Keratinocyte (primary cell): Measurements from ENCODE around the gene GLT8D2. TPM values are rescaled to one million over a fixed set of nuclear protein-coding genes. Genes with fewer than 3 reads are reported as not detected.
"Not testable (repeated sequence)": the region's sequence is repeated elsewhere in the genome, so short reads cannot be mapped to it uniquely, and the experiment has no call there.

ENCODE experiments used
- DNase-seq: peaks from one replicate; pipeline ENCODE4 v3.0.0-alpha.2; 2011; ENCODE audit warnings: low read depth, missing footprints, low spot score
- FAIRE-seq: peaks from 2 replicates; lab custom pipeline; 2011; peaks lifted over from hg19 to GRCh38; lab: Jason Lieb, UNC
- H2AFZ ChIP-seq: 2 replicates; pipeline ENCODE4 v1.6.0; 2012; ENCODE audit warnings: low read length, control low read depth, inconsistent platforms; ENCODE audit not compliant: control insufficient read depth
- H3K27ac ChIP-seq: 2 replicates; pipeline ENCODE4 v1.5.1; 2011; ENCODE audit warnings: low read length; ENCODE audit not compliant: control insufficient read depth, insufficient read depth
- H3K27me3 ChIP-seq: 3 replicates; pipeline ENCODE4 v1.6.0; 2011; ENCODE audit warnings: low read length; ENCODE audit not compliant: control insufficient read depth, insufficient read depth; ENCODE audit errors: extremely low read depth
- H3K36me3 ChIP-seq, 2 experiments: 2 replicates in 1 of 2; 3 replicates in 1 of 2; pipeline ENCODE4 v1.5.1; 2011; ENCODE audit warnings: low read length in 2 of 2, mild to moderate bottlenecking in 1 of 2; ENCODE audit not compliant: control insufficient read depth in 2 of 2, insufficient read depth in 2 of 2; ENCODE audit errors: extremely low read depth in 1 of 2
- H3K4me1 ChIP-seq: 3 replicates; pipeline ENCODE4 v1.5.1; 2011; ENCODE audit warnings: low read length; ENCODE audit not compliant: control insufficient read depth, insufficient read depth; ENCODE audit errors: extremely low read depth
- H3K4me2 ChIP-seq: 3 replicates; pipeline ENCODE4 v1.6.0; 2011; ENCODE audit warnings: low read depth, low read length; ENCODE audit not compliant: control insufficient read depth, insufficient read depth; ENCODE audit errors: extremely low read depth
- H3K4me3 ChIP-seq, 3 experiments: fragments of 200-600 bp in 1 of 3; sonication (generic) in 1 of 3; 2 replicates in 2 of 3; 3 replicates in 1 of 3; pipeline ENCODE4 v1.5.1; 2011 to 2016; ENCODE audit warnings: low read length in 3 of 3, mild to moderate bottlenecking in 3 of 3, control low read depth in 2 of 3, inconsistent platforms in 1 of 3, low read depth in 1 of 3, mixed read lengths in 1 of 3, mixed run types in 1 of 3, moderate library complexity in 1 of 3; ENCODE audit not compliant: control insufficient read depth in 2 of 3, insufficient read depth in 2 of 3; ENCODE audit errors: extremely low read depth in 1 of 3
- H3K79me2 ChIP-seq: 2 replicates; pipeline ENCODE4 v1.6.0; 2012; ENCODE audit warnings: low read length; ENCODE audit not compliant: control insufficient read depth, insufficient read depth
- H3K9ac ChIP-seq: 3 replicates; pipeline ENCODE4 v1.6.0; 2011; ENCODE audit warnings: low read length; ENCODE audit not compliant: control insufficient read depth, insufficient read depth; ENCODE audit errors: extremely low read depth
- H3K9me1 ChIP-seq: 3 replicates; pipeline ENCODE4 v1.6.0; 2011; ENCODE audit warnings: low read length; ENCODE audit not compliant: control insufficient read depth, insufficient read depth; ENCODE audit errors: extremely low read depth
- H3K9me3 ChIP-seq: 2 replicates; pipeline ENCODE4 v1.5.1; 2012; ENCODE audit warnings: low read depth, low read length; ENCODE audit not compliant: control insufficient read depth
- H4K20me1 ChIP-seq: 3 replicates; pipeline ENCODE4 v1.6.0; 2011; ENCODE audit warnings: low read length; ENCODE audit not compliant: control insufficient read depth, insufficient read depth; ENCODE audit errors: extremely low read depth
- EZH2 ChIP-seq: IDR thresholded peaks from one replicate; pipeline ENCODE4 v1.6.1; 2012; ENCODE audit warnings: inconsistent platforms, mild to moderate bottlenecking, low read length, moderate library complexity
- dilution Hi-C: fragments of 300-500 bp; cut with MboI; formaldehyde crosslinking; loops from one replicate; pipeline ENCODE4 v1.7.0; 2020; ENCODE audit warnings: low sequenced_read_pairs; ENCODE audit not compliant: extremely low pct_ligation_motif_present
- polyA plus RNA-seq, 5 experiments: library from polyadenylated mRNA; depleted of rRNA in 3 of 5; stranded (reverse) in 3 of 5; stranded (forward) in 1 of 5; unstranded in 1 of 5; fragments of >200 nt; gene quantifications; 1 replicate in 1 of 5; 2 replicates in 3 of 5; 3 replicates in 1 of 5; pipeline versions ENCODE4 v1.2.1 to v1.2.3, GENCODE V29; 2011 to 2012; ENCODE audit warnings: missing spikeins in 2 of 5, low read depth in 1 of 5, low replicate concordance in 1 of 5
- TF ChIP-seq, protein P1 (sequence below), 3 experiments: IDR thresholded peaks in 1 of 3; conservative IDR thresholded peaks in 1 of 3; optimal IDR thresholded peaks in 1 of 3; 2 replicates in 2 of 3; 3 replicates in 1 of 3; pipeline versions ENCODE3 to v1.5.1; 2011; ENCODE audit warnings: low read length in 3 of 3, mild to moderate bottlenecking in 3 of 3, moderate library complexity in 2 of 3, control low read depth in 1 of 3, inconsistent platforms in 1 of 3; ENCODE audit not compliant: insufficient read depth in 2 of 3; ENCODE audit errors: extremely low read depth in 1 of 3

Gene GLT8D2
- polyA plus RNA-seq, 1 donor (not counting 4 experiments of a cell fraction or from before 2014, with no cell fraction given) = 1.4 TPM

- H3K4me1 ChIP-seq, H3K36me3 ChIP-seq, dilution Hi-C loops, H3K4me2 ChIP-seq, DNase-seq, H3K79me2 ChIP-seq, H3K4me3 ChIP-seq, H3K9me1 ChIP-seq, H3K27ac ChIP-seq, H3K9ac ChIP-seq, H4K20me1 ChIP-seq, H2AFZ ChIP-seq, H3K9me3 ChIP-seq, FAIRE-seq, H3K27me3 ChIP-seq: not testable (repeated sequence)
Observed at GRCh38 chr12:104030596-104030995, 19.4 kb downstream of the GLT8D2 start.

DNA sequence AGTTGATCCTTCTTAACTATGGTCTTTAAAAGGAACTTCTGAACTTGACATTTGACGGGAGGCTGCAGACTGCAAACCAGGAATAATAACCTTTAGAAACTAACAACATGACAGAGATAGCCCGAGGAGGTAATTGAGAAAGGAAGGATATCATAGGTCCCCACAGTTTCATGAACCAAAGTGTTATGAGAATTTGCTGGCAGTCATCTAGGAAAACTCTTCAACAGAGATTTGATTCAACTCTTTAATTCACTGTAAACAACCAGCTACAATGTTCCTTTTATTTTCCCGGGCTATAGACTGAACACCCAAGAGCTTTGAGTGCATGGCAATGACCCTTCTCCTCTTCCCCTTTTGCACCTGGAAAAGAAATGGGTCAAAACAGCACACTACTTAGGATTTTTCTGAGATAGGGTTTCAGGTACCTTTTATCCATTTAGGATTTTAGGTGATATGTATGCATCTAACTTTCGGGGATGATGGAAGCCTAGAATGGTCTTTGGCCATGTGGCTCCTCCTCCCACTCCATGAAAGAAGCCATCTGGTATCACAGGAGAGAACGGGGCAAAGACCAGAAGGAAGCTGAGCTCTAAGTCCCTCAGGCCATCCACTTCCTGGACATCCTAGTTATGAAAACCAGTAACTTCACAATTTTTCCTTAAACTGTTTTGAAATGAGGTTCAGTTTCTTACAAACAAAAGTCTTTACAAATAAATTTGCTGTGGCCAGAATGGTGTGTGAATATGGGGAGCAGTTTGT, 23.0 kb downstream of the GLT8D2 start:
- no peaks in the 10 kb centered on the region for H3K9me1 ChIP-seq
- H3K9ac ChIP-seq = no peak overlapping the region
- FAIRE-seq = no peak
- no peak overlapping the region for H3K4me3 ChIP-seq
- H3K9me3 ChIP-seq = no peaks in the 10 kb centered on the region
- H2AFZ ChIP-seq = no peak overlapping the region
- H4K20me1 ChIP-seq = no peaks in the 10 kb centered on the region
- H3K4me1 ChIP-seq = no peaks in the 10 kb centered on the region
- DNase-seq = no peak
- no peak overlapping the region for H3K27ac ChIP-seq
- peaks cover 2% of the 10 kb centered on the region for H3K27me3 ChIP-seq
- no peaks in the 10 kb centered on the region for H3K36me3 ChIP-seq
- dilution Hi-C loops = no loop called here
- TF ChIP-seq, protein P1, sequence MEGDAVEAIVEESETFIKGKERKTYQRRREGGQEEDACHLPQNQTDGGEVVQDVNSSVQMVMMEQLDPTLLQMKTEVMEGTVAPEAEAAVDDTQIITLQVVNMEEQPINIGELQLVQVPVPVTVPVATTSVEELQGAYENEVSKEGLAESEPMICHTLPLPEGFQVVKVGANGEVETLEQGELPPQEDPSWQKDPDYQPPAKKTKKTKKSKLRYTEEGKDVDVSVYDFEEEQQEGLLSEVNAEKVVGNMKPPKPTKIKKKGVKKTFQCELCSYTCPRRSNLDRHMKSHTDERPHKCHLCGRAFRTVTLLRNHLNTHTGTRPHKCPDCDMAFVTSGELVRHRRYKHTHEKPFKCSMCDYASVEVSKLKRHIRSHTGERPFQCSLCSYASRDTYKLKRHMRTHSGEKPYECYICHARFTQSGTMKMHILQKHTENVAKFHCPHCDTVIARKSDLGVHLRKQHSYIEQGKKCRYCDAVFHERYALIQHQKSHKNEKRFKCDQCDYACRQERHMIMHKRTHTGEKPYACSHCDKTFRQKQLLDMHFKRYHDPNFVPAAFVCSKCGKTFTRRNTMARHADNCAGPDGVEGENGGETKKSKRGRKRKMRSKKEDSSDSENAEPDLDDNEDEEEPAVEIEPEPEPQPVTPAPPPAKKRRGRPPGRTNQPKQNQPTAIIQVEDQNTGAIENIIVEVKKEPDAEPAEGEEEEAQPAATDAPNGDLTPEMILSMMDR (optimal IDR thresholded peaks at IDR 0.05 in 1 of 3, IDR thresholded peaks at IDR 0.05 in 1 of 3, conservative IDR thresholded peaks at IDR 0.05 in 1 of 3; ENCODE audit: extremely low read depth in 1 of 3, insufficient read depth in 2 of 3, low read length in 3 of 3) = no peak
- no peak for TF ChIP-seq EZH2
- H3K79me2 ChIP-seq = no peaks in the 10 kb centered on the region
- no peak overlapping the region for H3K4me2 ChIP-seq

DNA sequence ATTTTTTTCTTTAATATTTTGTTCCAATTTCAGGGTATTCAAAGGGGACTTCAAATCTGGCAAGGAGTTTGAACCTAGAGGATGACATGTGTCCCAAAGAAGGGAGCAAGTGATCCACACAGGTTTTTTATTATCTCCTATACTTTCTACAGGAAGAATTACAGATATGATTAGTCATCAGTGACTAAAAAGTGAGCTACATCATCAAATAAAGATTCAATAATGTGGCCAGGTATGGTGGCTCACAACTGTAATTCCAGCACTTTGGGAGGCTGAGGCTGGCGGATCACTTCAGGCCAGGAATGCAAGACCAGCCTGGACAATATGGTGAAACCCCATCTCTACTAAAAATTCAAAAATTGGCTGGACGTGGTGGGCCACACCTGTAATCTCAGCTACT, 24.2 kb downstream of the GLT8D2 start:
- no peak for DNase-seq
- Histone ChIP-seq H3K9me1 (no peaks in the 10 kb centered on the region), H3K79me2 (no peaks in the 10 kb centered on the region), H3K27me3 (peaks cover 10% of the 10 kb centered on the region), H3K36me3 (no peaks in the 10 kb centered on the region), H3K4me1 (no peaks in the 10 kb centered on the region), H2AFZ (no peak overlapping the region), H3K27ac (no peak overlapping the region), H4K20me1 (no peaks in the 10 kb centered on the region), H3K4me3 (no peak overlapping the region), H3K9me3 (no peaks in the 10 kb centered on the region), H3K9ac (no peak overlapping the region), H3K4me2 (no peak overlapping the region)
- dilution Hi-C loops = no loop called here
- TF ChIP-seq, protein P1 (optimal IDR thresholded peaks at IDR 0.05 in 1 of 3, IDR thresholded peaks at IDR 0.05 in 1 of 3, conservative IDR thresholded peaks at IDR 0.05 in 1 of 3; ENCODE audit: extremely low read depth in 1 of 3, insufficient read depth in 2 of 3, low read length in 3 of 3) = no peak
- no peak for TF ChIP-seq EZH2
- FAIRE-seq = no peak
